Neutrophil (primary cell): ENCODE measurements around the gene CPN2.

Experiments used
- H3K27ac ChIP-seq: fragments of 200-600 bp; sonication (generic); 2 replicates; pipeline ENCODE4 v1.5.1; 2016; ENCODE audit warnings: mild to moderate bottlenecking, moderate library complexity
- H3K27me3 ChIP-seq: fragments of 200-600 bp; sonication (generic); 2 replicates; pipeline ENCODE4 v1.6.0; 2016; ENCODE audit warnings: mild to moderate bottlenecking
- H3K36me3 ChIP-seq: fragments of 200-600 bp; sonication (generic); 2 replicates; pipeline ENCODE4 v1.5.1; 2017
- H3K4me1 ChIP-seq, 2 experiments: fragments of 200-600 bp in 1 of 2; sonication (generic) in 1 of 2; 1 replicate in 1 of 2; 2 replicates in 1 of 2; pipeline versions ENCODE4 v1.5.1 to v1.6.1; 2013 to 2016; ENCODE audit warnings: low read depth in 1 of 2, low read length in 1 of 2, mild to moderate bottlenecking in 1 of 2, moderate library complexity in 1 of 2; ENCODE audit not compliant: control insufficient read depth in 1 of 2, insufficient read depth in 1 of 2
- H3K4me3 ChIP-seq, 2 experiments: fragments of 200-600 bp in 1 of 2; sonication (generic) in 1 of 2; 1 replicate in 1 of 2; 2 replicates in 1 of 2; pipeline ENCODE4 v1.5.1; 2013 to 2016; ENCODE audit warnings: low read depth in 1 of 2, low read length in 1 of 2, mild to moderate bottlenecking in 1 of 2, moderate library complexity in 1 of 2
- H3K9me3 ChIP-seq: fragments of 200-600 bp; sonication (generic); 2 replicates; pipeline ENCODE4 v1.5.1; 2016
- TF ChIP-seq, protein P1 (sequence below): fragments of 200-600 bp; sonication (generic); IDR thresholded peaks from 2 replicates; pipeline ENCODE4 v1.5.1; 2016; ENCODE audit warnings: antibody characterized with exemption

CPN2 gene

DNA sequence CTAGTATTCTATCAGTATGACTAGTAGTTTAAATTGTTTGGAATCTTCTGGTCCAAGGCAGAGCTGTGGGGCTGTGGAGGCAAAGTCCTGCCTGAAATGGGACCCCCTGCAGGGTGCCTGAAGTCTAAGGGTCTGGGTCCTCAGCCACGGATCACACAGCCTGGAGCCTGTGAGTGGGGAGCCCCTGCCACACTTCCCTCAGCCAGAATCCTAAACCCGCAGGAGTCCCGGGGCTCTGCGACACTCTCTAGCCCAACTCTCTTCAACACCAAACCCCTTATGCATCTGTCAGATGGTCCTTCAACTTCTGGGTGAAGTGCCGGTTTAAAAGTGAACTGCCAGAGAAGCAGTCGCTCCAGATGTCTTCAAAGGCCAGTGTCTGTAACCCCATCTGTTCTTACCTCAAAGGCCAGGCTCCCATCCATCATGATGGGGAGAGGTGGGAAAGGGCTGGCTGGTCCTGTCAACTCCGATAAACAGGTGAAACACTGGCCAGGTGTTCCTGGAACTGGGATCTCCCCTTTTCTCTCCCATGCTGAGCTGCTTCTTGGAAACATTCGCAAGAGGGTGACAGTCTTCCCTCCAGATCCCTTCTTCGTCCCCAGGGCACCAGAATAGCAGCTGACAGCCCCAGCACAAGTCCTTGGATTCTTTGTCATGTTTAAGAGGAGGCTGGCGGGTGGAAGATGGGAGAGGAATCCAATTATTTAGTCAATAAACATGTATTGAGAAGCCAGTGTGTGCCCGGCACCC is 45.6 kb downstream of the CPN2 start:
- no peak overlapping the region for H3K4me3 ChIP-seq
- no peak overlapping the region for H3K27ac ChIP-seq
- H3K27me3 ChIP-seq, result peaks cover 99% of the 10 kb centered on the region
- TF ChIP-seq, protein P1, sequence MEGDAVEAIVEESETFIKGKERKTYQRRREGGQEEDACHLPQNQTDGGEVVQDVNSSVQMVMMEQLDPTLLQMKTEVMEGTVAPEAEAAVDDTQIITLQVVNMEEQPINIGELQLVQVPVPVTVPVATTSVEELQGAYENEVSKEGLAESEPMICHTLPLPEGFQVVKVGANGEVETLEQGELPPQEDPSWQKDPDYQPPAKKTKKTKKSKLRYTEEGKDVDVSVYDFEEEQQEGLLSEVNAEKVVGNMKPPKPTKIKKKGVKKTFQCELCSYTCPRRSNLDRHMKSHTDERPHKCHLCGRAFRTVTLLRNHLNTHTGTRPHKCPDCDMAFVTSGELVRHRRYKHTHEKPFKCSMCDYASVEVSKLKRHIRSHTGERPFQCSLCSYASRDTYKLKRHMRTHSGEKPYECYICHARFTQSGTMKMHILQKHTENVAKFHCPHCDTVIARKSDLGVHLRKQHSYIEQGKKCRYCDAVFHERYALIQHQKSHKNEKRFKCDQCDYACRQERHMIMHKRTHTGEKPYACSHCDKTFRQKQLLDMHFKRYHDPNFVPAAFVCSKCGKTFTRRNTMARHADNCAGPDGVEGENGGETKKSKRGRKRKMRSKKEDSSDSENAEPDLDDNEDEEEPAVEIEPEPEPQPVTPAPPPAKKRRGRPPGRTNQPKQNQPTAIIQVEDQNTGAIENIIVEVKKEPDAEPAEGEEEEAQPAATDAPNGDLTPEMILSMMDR, result no peak
- H3K36me3 ChIP-seq, result no peaks in the 10 kb centered on the region
- H3K9me3 ChIP-seq, result no peaks in the 10 kb centered on the region
- H3K4me1 ChIP-seq, result no peaks in the 10 kb centered on the region

DNA sequence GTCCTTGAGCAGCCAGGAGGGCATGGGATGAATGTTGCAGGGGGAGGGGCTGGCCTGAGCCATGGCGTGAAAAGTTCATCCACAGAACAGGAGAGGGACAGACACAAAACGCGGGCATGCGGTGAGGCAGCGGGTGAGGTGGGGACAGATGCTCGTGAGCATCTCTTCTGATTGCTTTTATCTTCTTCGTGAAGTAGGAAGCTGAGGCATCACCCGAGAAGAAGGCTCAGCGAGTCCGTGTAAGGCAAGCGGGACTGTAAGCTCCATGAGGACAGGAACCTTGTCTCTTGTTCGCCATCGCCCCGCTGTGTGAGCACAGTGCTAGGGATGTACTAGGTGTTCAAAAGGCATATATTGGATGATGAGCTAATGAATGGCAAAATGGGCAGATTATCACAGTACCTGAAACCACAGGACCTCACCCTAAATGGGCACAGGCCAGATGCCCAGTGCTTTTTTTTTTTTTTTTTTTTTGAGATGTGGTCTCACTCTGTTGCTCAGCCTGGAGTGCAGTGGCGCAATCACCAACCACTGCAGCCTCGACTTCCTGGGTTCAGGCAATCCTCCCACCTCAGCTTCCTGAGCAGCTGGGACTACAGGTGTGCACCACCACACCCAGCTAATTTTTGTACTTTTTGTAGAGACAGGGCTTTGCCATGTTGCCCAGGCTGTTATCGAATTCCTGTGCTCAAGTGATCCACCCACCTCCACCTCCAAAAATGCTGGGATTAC is 46.8 kb downstream of the CPN2 start:
- H3K9me3 ChIP-seq, result no peaks in the 10 kb centered on the region
- H3K4me3 ChIP-seq, result no peak overlapping the region
- H3K4me1 ChIP-seq, result no peaks in the 10 kb centered on the region
- no peaks in the 10 kb centered on the region for H3K36me3 ChIP-seq
- H3K27ac ChIP-seq, result no peak overlapping the region
- H3K27me3 ChIP-seq, result peaks cover 96% of the 10 kb centered on the region
- TF ChIP-seq, protein P1, result no peak

DNA sequence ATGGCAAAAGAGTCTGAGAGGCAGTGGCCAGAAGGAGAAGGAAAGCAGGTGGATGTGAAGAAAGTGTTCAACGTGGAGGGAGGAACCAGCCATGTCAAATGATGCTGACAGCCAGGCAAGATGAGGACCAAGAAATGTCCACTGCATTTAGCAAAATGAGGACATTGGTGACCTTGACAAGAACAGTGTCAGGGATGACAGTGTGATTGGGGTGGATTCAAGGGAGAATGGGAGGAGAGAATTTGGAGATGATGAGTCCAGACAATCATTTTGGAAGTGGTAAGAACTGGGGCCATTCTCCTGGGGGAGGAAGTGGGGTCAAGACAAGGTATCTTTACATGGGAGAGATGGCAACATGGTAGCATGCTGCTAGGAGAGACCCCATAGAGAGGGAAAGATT is 47.4 kb downstream of the CPN2 start:
- H3K27me3 ChIP-seq, result peaks cover 93% of the 10 kb centered on the region
- no peaks in the 10 kb centered on the region for H3K4me1 ChIP-seq
- H3K36me3 ChIP-seq, result no peaks in the 10 kb centered on the region
- no peak overlapping the region for H3K27ac ChIP-seq
- no peak overlapping the region for H3K4me3 ChIP-seq
- TF ChIP-seq, protein P1, result no peak
- H3K9me3 ChIP-seq, result no peaks in the 10 kb centered on the region

DNA sequence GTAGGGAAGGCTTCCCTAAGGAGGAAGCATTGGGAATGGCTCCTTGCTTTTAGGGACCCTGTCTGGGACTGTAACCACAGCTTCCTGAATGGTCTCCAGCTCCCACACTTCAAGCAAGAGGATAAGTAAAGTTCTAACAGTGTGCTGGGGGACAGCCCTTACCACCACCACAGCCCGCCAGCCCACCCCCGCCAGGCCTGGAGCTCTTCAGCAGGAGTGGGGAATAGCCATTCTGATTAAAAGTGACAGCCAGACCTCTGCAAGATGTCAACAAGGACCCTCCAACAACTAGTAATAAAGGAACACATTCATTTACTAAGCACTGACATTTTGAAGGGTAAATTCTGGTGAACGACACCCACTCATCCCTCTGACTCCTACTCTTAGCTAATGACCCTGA is 49.4 kb downstream of the CPN2 start:
- H3K27me3 ChIP-seq, result peaks cover 93% of the 10 kb centered on the region
- TF ChIP-seq, protein P1, result no peak
- no peaks in the 10 kb centered on the region for H3K9me3 ChIP-seq
- no peaks in the 10 kb centered on the region for H3K36me3 ChIP-seq
- no peak overlapping the region for H3K27ac ChIP-seq
- no peak overlapping the region for H3K4me3 ChIP-seq
- H3K4me1 ChIP-seq, result no peaks in the 10 kb centered on the region

DNA sequence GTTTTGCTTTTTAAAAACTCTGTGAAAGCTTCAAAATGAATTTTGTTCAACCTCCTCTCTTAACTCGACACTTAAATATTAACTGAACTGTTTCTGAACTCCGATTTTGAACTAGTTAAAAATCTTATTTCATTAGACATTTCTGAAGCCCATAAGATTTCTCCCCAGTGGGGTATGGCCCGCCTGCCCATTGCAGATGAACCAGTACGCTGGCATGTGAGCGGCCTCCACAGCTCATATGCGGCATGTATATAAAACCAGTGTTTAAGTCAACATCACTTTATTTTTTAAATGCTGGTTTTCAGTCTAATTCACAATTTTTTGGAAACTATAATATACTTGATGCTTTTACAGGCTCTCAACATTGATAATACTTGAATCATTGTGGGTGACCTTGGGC is 50.2 kb downstream of the CPN2 start:
- H3K36me3 ChIP-seq, result no peaks in the 10 kb centered on the region
- H3K4me3 ChIP-seq, result no peak overlapping the region
- H3K4me1 ChIP-seq, result no peaks in the 10 kb centered on the region
- H3K9me3 ChIP-seq, result no peaks in the 10 kb centered on the region
- no peak overlapping the region for H3K27ac ChIP-seq
- peaks cover 93% of the 10 kb centered on the region for H3K27me3 ChIP-seq
- TF ChIP-seq, protein P1, result no peak
